Measurements from ENCODE around the gene PIK3C2B.

Gene PIK3C2B

DNA sequence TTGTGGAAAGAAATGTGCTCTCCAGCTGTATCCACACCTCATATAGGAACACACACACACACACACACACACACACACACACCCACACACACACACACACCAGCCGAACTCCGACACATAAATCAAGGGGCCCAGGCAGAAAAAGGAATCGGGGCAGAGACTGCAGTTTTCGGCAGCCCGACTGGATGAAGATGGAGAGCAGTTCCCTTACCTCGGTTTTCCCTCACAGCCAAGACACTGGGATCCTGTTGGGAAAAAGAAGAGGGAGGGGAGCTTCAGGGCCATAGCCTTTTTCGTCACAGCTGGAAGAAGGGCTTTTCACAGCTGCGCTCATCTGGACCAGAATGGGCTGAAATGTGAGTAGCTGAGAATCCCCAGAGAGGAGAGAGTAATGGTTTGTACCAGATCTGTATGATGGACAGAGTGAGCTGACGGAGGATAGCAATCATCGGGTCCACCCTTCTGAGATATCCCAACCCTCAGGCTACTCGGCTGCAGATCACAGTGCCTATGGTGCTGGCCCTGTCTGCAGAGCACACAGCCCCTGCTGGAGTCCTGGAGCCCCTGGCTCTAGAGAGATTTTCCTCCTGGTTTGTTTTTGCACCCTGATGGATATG lies 37.7 kb downstream of the PIK3C2B start:
- DNase-seq: no peak

DNA sequence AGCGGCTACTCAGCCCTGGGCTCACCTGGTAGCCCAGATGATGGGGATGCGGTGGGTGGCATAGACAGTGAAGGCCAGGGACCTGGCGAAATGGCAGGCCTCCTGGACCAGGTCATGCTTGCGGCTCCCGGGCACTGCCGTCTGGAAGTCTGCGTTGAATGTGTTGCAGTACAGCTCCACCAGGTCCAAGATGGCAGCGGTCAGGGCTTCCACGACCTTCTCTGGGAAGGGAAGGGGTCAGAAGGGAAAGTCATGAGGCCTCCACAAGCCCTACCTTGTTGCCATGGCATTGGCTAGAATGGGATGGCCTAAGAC lies 38.8 kb downstream of the PIK3C2B start:
- no peak for DNase-seq

DNA sequence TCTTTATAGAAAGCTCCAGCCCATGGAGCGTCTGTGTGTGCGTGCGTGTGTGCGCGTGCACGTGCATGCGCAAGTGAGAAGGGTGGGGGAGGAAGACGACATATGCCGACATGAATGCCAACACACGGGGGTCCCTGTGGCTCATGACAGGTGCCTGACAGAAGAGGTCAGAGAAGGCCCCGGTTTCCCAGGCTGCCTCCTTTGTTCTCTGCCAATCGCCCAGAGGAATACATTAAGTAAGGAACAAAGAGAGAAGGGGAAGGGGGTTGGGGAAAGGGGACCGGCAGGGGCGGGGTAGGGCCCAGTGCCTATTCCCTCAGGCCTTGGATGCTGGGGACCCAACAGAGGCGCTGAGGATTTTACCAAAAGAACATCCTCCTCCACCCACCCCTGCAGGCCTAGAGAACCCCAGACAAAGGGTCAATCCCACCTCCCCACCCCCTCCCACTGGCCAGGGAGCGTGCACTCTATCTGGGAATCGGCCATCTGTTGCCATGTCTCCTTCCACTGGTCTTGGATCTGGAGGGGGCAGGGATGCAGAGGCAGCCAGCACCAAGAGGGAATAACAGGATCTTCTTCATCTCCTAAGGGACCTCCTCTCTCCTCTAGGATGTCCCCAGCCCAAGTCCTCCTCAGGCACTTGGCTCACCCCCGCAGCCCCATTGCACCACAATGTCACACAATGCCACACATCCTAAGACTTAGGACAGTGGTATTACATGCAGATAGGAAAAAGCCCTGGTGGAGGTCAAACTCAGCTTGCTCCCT lies 39.4 kb downstream of the PIK3C2B start:
- DNase-seq: no peak

DNA sequence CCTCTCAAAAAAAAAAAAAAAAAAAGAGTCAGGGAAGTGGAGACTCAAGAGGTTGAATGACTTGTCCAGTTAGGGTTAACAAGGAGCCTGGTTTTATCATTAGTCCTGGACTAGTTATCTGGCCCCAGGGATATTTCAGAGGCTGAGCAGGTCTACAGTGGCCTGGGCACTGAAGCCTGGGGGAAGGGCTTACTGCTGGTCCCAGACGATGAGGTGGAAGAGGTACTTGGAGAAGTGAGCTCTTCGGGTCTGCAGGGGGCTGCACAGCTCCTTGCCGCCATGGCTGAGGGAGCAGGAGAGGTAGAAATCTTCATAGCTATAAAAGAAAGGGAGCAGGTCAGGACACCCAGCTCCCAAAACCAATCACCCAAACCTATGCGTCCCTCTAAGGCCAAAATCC lies 40.1 kb downstream of the PIK3C2B start:
- no peak for DNase-seq

DNA sequence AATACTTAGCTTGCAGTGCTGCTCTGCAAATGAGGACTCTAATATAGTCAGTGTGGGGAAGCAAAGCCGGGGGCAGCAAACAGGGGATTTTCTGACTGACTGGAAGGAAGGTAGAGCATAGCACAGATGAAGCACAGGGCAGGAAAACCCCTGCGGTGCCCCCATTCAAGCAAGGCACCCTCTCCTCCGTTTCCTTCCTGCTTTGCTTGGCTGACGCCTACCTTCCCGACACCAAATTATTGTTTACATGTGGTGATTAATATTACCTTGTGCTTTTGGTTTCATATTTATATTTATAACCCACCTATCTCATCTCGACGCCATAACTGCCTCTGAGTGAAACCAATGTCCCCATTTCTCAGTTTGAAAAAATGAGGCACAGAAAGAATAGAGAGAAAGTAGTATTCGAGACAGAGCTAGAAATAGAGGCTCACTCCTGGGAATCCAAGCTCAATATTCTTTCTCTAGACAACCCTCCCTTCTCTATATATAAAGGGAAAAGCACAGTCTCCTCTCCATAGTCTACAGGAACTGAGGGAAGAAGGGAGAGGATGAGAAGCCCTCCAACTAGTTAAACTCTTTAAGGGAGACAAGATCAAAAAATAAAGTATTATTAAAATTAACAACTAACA lies 41.3 kb downstream of the PIK3C2B start:
- no peak for DNase-seq

DNA sequence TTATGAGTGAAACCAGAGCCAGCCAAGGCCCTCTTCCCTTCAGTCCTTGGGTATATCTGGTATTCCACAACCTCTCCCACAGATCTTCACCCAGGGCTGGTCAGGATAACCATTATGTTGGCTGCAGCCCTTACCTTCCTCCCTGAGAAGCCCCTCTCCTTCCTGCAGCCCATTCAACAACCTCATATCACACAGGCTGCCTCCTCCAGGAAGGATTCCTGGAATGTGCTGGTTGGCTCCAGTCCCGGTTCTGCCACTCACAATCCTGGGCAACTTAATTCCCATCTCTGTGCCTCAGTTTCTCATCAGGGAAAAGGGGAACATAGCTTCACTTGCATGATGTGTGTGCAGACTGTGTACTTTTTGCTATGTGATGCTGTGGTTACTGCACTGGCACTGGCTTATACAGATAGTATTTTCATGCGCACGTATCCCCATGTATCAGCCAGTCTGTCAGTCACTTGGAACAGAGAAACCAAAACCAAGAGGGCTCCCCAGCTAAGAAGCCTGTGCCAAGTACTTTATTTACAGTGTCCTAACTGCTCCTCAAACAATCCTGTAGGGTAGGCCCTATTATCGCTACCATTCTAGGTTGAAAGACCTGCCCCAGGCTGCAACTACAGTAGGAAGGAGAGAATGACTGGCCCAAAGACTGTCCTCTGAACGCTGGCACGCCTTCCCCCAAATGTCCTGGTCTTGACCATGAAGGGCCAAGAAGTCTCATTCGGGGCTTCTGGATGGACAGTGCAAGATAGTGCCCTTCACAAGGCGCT lies 43.1 kb downstream of the PIK3C2B start:
- DNase-seq: no peak

DNA sequence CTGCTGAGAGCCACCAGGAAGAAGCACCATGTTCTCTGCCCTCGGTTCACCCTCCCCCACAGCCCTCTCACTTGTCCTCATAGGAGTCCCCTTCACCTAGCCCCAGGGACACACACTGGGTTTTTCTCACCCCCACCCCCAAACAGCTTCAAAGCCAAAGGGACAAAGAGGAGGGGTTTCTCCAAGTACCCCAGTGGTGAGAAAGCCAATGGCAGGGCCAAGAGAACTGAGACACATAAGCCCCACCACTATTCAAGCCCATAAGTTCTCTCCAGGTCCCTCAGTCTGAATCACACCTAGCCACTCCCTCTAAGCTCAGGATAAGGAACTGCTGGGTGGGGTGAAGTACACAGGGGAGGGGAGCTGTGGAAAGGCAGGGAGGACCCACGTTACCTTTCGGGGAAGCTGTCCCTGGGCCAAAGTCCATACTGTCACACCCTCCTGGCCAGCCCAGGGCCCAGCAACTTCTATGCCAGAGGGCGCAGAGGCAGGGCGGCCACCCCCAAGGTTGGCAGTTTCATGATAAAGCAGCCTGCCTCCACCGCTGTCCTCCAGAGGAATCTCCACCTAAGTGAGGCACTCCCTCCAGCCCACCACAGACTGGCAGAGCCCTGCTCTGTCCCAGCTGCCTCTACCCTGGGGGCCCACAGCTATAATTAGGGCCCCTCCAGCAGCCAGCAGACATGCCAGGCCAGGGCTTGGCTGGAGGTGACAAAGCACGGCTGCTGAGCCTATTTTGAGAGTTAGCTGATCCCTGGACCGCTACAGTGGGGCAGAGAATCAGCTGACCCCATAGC lies 43.9 kb downstream of the PIK3C2B start:
- no peak for DNase-seq

DNA sequence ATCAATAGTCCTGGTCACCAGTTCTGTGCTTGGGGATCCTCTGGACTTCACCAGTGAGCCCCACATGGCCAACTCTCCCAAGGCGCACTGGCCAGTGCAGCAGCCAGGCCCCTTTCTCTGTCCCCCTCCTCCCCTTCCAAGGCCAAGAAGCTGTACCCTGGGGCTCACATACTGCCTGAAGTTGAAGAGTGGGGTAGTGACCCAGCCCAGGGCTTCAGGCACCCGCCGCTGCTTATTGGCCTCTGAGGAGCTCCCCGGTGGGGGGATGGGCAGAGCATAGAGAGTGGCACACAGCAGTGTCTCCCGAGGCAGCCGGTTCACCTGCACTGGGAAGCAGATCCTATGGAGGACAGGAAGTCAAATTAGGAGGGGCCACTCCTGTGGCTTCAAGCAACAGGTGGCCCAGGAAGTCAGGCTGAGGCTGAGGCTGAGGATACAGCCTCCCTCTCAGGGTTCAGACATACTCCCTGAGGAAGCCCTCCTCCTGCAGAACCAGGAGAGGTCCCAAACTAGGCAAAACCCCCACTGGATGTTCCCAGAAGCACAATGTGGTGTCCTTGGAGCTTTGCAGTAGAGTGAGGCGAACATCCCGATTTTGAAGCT lies 44.8 kb downstream of the PIK3C2B start:
- no peak for DNase-seq

DNA sequence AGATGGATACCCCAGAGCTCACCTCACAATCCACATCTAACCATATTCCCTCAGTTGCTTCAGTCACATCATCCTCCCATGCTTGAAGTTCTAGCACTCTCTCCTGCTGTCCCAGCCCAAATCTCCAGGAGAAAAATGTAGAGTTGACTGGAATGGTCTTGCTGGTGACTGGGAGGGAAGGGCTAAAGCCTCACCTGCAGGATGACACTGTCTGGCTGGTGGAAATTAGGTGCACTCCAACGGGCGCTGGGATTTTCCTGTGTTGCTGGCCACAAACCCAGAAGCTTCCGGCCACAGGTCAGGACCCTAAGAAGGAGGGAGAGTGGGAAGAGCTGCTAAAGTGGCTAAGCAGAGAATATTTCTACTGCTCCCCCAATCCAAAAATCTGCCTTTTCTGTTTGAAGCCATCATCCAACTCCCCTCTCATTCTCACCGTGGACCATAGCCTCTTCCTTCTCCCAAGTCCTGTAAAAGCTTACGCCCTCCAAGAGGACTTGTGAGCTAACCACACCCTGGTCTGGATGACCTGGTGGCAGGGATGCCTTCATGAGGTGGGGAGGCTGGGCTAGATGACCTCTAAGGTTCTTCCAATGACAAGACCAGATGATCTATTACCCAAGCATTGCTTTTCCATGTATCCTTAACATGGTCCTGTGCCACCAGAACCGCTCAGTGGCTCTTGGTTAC lies 45.5 kb downstream of the PIK3C2B start:
- DNase-seq: no peak

DNA sequence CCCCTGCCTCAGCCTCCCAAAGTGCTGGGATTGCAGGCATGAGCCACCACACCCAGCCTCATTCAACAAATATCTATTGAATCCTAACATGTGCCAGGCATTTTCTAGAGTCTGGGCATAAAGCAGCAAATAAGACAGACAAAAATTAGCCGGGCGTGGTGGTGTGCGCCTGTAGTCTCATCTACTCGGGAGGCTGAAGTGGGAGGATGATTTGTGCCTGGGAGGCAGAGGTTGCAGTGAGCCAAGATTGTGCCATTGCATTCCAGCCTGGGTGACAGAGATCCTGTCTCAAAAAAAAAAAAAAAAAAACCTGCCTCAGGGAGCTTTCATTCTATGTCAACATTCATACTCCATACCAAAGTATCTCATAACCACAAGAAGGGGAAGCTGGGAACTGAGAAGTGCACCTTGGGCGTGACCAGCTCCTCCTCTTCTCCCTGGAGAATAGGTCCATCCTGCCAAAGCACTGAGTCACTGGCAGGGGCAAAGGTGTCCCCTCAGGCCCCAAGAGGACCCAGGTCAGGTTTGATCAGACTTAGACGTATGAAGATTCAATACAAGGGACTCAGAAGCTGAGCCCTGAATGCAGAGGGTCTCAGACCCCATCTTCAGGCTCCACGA lies 46.2 kb downstream of the PIK3C2B start:
- no peak for DNase-seq

DNA sequence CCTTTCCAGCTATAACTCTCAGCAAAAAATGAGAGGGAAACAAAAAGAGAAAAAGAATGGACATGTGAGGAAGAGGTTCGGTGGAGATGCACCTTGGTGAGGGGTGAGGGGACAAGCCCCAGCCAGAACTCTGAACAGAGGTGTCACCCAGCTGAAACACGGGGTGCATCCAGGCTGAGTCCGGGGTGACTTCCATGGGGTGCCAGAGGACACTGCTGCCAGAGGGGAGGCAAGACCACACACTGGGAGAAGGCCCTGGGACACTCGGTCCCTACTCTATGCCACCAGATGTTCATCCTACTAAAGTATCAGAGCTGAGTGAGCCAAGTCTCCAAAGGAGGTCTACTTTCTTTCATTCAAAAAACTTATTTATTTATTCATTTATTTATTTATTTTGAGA lies 46.9 kb downstream of the PIK3C2B start:
- DNase-seq: no peak

DNA sequence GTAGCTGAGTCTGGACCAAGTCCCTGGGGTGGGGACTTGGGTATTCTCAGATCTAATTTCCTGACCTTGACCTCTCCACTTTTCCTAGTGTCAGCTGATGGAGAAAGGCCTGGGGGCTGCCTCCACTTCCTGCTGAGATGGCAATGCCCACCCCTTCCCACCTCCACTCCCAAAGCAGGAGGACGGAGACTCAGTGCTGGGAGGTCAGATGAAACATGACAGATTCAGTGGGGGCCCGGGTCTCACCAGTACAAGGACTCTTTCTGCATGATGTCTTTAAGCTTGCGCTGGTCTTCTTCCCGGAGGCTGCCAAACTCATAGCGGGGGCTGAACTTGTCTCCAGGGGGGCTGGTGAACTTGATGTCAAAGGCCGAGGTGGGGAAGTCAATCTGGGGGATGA lies 47.4 kb downstream of the PIK3C2B start:
- DNase-seq: no peak

DNA sequence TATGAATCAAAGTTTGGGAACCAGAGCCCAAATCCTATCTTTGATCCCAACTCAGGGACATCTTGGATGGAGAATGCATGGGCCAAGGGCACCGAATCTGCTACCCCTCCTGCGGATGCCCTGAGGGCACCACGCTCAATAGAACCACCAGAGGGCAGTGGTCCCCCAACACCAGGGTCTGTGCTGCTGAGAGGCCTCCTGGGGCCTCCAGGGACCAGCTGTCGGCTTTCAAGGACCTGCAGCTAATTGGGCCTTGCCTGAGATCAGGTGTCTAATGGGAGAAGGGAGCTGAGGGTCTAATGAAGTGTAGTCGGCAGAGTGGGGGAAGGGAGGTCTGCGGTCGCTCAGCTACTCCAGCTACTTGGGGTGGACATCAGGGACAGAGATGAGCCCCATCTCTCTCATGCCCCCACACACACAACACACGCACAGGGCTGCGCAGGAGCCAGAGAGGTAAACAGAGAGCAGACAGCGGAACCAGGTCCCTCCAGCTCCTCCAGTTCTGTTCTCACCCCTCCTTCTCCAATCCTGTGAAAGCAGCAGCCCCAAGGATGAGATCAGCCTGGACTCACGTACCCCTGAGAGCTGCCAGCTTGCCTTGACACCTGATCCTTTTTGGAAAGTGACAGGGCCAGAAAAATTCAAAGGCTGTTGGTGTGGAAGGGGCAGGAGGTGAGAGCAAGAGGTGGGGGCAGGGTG lies 48.0 kb downstream of the PIK3C2B start:
- peak; percentile 82 for DNase-seq

DNA sequence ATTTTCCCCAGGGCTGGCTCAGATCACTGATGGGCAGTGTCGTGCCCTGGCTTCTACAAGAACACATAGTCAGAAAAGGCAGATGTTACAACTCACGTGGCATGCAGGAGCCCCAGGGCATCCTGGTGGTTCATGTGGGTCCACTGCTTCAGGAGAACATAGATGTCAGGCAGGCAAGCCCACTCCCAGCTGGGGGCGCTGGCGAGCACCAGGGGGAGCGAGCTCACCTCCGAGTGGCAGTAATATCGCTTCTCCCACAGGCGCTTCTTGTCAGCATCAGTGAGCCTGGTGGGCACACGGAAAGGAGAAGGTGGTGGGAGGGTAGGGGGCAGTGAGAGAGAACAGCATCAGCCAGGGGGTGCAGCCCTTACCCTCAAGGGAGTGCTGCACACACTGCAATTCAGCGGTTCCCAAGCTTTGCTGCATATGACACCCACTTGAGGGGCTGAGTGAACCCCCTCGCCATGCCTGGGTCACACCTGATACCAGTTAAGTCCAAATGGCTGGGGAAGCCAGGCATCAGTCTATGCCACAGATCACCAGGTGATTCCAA lies 48.7 kb downstream of the PIK3C2B start:
- peak; percentile 9 for DNase-seq

All from NCI-H2227 treated with DMSO at 0.1 percent for 48 hours (cell line).